Activated T-cell treated with anti-CD3 and anti-CD28 coated beads for 48 hours (primary cell): ENCODE measurements around the gene MT1F.
"Not testable (repeated sequence)": the region's sequence is repeated elsewhere in the genome, so short reads cannot be mapped to it uniquely, and the experiment has no call there.

Experiments used
- DNase-seq: peaks from one replicate; pipeline ENCODE4 v3.0.0-alpha.2; 2020; ENCODE audit warnings: low read depth

MT1F gene

GRCh38 chr16:56672761-56673536 lies 15.2 kb downstream of the MT1F start:
- no peak for DNase-seq

GRCh38 chr16:56673921-56674320 lies 16.2 kb downstream of the MT1F start:
- no peak for DNase-seq

GRCh38 chr16:56674570-56674969 lies 16.8 kb downstream of the MT1F start:
- not testable (repeated sequence) for DNase-seq

- peak; percentile 40 for DNase-seq
These were observed 18.0 kb downstream of the MT1F start for GRCh38 chr16:56675685-56676210.

GRCh38 chr16:56677474-56677873 lies 19.7 kb downstream of the MT1F start:
- DNase-seq: no peak

- no peak for DNase-seq
These were observed 21.4 kb downstream of the MT1F start for GRCh38 chr16:56679078-56679730.

- no peak for DNase-seq
These were observed 22.1 kb downstream of the MT1F start for GRCh38 chr16:56679818-56680217.

- DNase-seq: peak; percentile 92
These were observed 24.4 kb downstream of the MT1F start, which contains the start of gene MT1X for GRCh38 chr16:56681939-56682702. Gene MT1X (plus strand): TSS chr16:56682470. CDS start chr16:56682541, 71 bp downstream.

GRCh38 chr16:56682703-56683397 lies 25.1 kb downstream of the MT1F start:
- no peak for DNase-seq

- no peak for DNase-seq
These were observed 25.8 kb downstream of the MT1F start for GRCh38 chr16:56683424-56684172.

GRCh38 chr16:56684256-56684925 lies 26.6 kb downstream of the MT1F start:
- no peak for DNase-seq

- no peak for DNase-seq
These were observed 27.3 kb downstream of the MT1F start for GRCh38 chr16:56684926-56685590.

- DNase-seq: no peak
These were observed 29.0 kb downstream of the MT1F start for GRCh38 chr16:56686758-56687157.

GRCh38 chr16:56688762-56689161 lies 31.0 kb downstream of the MT1F start:
- DNase-seq: no peak

GRCh38 chr16:56689171-56689570 lies 31.4 kb downstream of the MT1F start:
- no peak for DNase-seq

GRCh38 chr16:56690420-56691122 lies 32.8 kb downstream of the MT1F start:
- DNase-seq: no peak

GRCh38 chr16:56691885-56692284 lies 34.1 kb downstream of the MT1F start:
- DNase-seq: no peak

GRCh38 chr16:56695246-56695645 lies 37.5 kb downstream of the MT1F start:
- DNase-seq: no peak

GRCh38 chr16:56697456-56698155 lies 39.8 kb downstream of the MT1F start:
- DNase-seq: no peak
